ENCODE measurements around the gene NF2.

Gene NF2

GRCh38 chr22:29604076-29604360, 585 bp downstream of the NF2 start:
- TF ChIP-seq RARB (CRISPR knock-in tag; IDR thresholded peaks at IDR 0.05) (no peak), ZFP3 (CRISPR knock-in tag; IDR thresholded peaks at IDR 0.05) (no peak), ZNF70 (CRISPR knock-in tag; IDR thresholded peaks at IDR 0.05) (no peak), ZC3H10 (CRISPR knock-in tag; IDR thresholded peaks at IDR 0.05) (no peak), CREB5 (CRISPR knock-in tag; IDR thresholded peaks at IDR 0.05; ENCODE audit: low read depth) (no peak)
- ATAC-seq = no peak

DNA sequence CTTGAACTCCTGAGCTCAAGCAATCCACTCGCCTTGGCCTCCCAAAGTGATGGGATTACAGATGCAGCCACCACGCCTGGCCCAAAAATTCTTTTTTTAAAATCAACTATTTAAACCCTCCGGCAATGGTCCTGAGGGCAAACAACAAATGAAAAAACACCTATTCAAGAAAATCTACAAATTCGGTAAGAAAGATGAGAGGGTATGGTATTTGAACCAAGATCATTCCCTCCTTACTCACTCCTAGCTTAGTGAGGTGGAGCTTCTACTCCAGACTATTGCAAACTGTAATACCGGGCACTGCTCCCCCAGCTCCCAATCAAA, 2.1 kb downstream of the NF2 start:
- ATAC-seq = no peak
- no peak for TF ChIP-seq ZFP30 (CRISPR knock-in tag; IDR thresholded peaks at IDR 0.05)
- no peak for TF ChIP-seq ZNF565 (CRISPR knock-in tag; conservative IDR thresholded peaks at IDR 0.05; ENCODE audit: low read depth)
- TF ChIP-seq, protein P1, sequence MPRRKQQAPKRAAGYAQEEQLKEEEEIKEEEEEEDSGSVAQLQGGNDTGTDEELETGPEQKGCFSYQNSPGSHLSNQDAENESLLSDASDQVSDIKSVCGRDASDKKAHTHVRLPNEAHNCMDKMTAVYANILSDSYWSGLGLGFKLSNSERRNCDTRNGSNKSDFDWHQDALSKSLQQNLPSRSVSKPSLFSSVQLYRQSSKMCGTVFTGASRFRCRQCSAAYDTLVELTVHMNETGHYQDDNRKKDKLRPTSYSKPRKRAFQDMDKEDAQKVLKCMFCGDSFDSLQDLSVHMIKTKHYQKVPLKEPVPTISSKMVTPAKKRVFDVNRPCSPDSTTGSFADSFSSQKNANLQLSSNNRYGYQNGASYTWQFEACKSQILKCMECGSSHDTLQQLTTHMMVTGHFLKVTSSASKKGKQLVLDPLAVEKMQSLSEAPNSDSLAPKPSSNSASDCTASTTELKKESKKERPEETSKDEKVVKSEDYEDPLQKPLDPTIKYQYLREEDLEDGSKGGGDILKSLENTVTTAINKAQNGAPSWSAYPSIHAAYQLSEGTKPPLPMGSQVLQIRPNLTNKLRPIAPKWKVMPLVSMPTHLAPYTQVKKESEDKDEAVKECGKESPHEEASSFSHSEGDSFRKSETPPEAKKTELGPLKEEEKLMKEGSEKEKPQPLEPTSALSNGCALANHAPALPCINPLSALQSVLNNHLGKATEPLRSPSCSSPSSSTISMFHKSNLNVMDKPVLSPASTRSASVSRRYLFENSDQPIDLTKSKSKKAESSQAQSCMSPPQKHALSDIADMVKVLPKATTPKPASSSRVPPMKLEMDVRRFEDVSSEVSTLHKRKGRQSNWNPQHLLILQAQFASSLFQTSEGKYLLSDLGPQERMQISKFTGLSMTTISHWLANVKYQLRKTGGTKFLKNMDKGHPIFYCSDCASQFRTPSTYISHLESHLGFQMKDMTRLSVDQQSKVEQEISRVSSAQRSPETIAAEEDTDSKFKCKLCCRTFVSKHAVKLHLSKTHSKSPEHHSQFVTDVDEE (CRISPR knock-in tag; IDR thresholded peaks at IDR 0.05) = no peak
- TF ChIP-seq TCF4 (CRISPR knock-in tag; IDR thresholded peaks at IDR 0.05; ENCODE audit: borderline replicate concordance) = no peak
- no peak for TF ChIP-seq CREB5 (CRISPR knock-in tag; IDR thresholded peaks at IDR 0.05; ENCODE audit: low read depth)
- TF ChIP-seq ZNF70 (CRISPR knock-in tag; IDR thresholded peaks at IDR 0.05) = no peak
- TF ChIP-seq TOX (CRISPR knock-in tag; IDR thresholded peaks at IDR 0.05; ENCODE audit: borderline replicate concordance) = no peak
- no peak for TF ChIP-seq ESRRG (CRISPR knock-in tag; IDR thresholded peaks at IDR 0.05)
- no peak for TF ChIP-seq ZNF8 (CRISPR knock-in tag; IDR thresholded peaks at IDR 0.05)
- TF ChIP-seq, protein P2, sequence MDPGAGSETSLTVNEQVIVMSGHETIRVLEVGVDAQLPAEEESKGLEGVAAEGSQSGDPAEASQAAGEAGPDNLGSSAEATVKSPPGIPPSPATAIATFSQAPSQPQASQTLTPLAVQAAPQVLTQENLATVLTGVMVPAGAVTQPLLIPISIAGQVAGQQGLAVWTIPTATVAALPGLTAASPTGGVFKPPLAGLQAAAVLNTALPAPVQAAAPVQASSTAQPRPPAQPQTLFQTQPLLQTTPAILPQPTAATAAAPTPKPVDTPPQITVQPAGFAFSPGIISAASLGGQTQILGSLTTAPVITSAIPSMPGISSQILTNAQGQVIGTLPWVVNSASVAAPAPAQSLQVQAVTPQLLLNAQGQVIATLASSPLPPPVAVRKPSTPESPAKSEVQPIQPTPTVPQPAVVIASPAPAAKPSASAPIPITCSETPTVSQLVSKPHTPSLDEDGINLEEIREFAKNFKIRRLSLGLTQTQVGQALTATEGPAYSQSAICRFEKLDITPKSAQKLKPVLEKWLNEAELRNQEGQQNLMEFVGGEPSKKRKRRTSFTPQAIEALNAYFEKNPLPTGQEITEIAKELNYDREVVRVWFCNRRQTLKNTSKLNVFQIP (CRISPR knock-in tag; IDR thresholded peaks at IDR 0.05; ENCODE audit: borderline replicate concordance, low read depth) = no peak
- TF ChIP-seq ARNTL (CRISPR knock-in tag; IDR thresholded peaks at IDR 0.05; ENCODE audit: borderline replicate concordance, low read depth) = no peak
- TF ChIP-seq PATZ1 (CRISPR knock-in tag; IDR thresholded peaks at IDR 0.05; ENCODE audit: borderline replicate concordance) = no peak
- no peak for TF ChIP-seq GLIS3 (CRISPR knock-in tag; IDR thresholded peaks at IDR 0.05)
- no peak for TF ChIP-seq OSR1 (CRISPR knock-in tag; IDR thresholded peaks at IDR 0.05)
- TF ChIP-seq PPARA (CRISPR knock-in tag; IDR thresholded peaks at IDR 0.05; ENCODE audit: borderline replicate concordance) = no peak
- TF ChIP-seq, protein P3, sequence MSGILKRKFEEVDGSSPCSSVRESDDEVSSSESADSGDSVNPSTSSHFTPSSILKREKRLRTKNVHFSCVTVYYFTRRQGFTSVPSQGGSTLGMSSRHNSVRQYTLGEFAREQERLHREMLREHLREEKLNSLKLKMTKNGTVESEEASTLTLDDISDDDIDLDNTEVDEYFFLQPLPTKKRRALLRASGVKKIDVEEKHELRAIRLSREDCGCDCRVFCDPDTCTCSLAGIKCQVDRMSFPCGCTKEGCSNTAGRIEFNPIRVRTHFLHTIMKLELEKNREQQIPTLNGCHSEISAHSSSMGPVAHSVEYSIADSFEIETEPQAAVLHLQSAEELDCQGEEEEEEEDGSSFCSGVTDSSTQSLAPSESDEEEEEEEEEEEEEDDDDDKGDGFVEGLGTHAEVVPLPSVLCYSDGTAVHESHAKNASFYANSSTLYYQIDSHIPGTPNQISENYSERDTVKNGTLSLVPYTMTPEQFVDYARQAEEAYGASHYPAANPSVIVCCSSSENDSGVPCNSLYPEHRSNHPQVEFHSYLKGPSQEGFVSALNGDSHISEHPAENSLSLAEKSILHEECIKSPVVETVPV (CRISPR knock-in tag; IDR thresholded peaks at IDR 0.05) = no peak
- TF ChIP-seq ISL1 (CRISPR knock-in tag; IDR thresholded peaks at IDR 0.05) = no peak
- TF ChIP-seq CSDC2 (CRISPR knock-in tag; IDR thresholded peaks at IDR 0.05) = no peak
- TF ChIP-seq ZC3H10 (CRISPR knock-in tag; IDR thresholded peaks at IDR 0.05) = no peak

GRCh38 chr22:29606320-29606719, 2.9 kb downstream of the NF2 start:
- no peak for ATAC-seq
- TF ChIP-seq BACH2 (CRISPR knock-in tag; IDR thresholded peaks at IDR 0.05; ENCODE audit: borderline replicate concordance) (no peak), GLIS3 (CRISPR knock-in tag; IDR thresholded peaks at IDR 0.05) (no peak), CREB5 (CRISPR knock-in tag; IDR thresholded peaks at IDR 0.05; ENCODE audit: low read depth) (no peak), OSR1 (CRISPR knock-in tag; IDR thresholded peaks at IDR 0.05) (no peak), SNAI2 (CRISPR knock-in tag; IDR thresholded peaks at IDR 0.05) (no peak), PATZ1 (CRISPR knock-in tag; IDR thresholded peaks at IDR 0.05; ENCODE audit: borderline replicate concordance) (no peak), CSDC2 (CRISPR knock-in tag; IDR thresholded peaks at IDR 0.05) (no peak), ZC3H10 (CRISPR knock-in tag; IDR thresholded peaks at IDR 0.05) (no peak), ESRRG (CRISPR knock-in tag; IDR thresholded peaks at IDR 0.05) (no peak), PPARA (CRISPR knock-in tag; IDR thresholded peaks at IDR 0.05; ENCODE audit: borderline replicate concordance) (no peak), TCF4 (CRISPR knock-in tag; IDR thresholded peaks at IDR 0.05; ENCODE audit: borderline replicate concordance) (no peak), ISL1 (CRISPR knock-in tag; IDR thresholded peaks at IDR 0.05) (no peak), ZFP3 (CRISPR knock-in tag; IDR thresholded peaks at IDR 0.05) (no peak), TOX (CRISPR knock-in tag; IDR thresholded peaks at IDR 0.05; ENCODE audit: borderline replicate concordance) (no peak)

All from SK-N-SH treated with all-trans-retinoic acid at 6 μM for 48 hours (cell line).